Measurements from ENCODE around the gene SMYD3.

Gene SMYD3

DNA sequence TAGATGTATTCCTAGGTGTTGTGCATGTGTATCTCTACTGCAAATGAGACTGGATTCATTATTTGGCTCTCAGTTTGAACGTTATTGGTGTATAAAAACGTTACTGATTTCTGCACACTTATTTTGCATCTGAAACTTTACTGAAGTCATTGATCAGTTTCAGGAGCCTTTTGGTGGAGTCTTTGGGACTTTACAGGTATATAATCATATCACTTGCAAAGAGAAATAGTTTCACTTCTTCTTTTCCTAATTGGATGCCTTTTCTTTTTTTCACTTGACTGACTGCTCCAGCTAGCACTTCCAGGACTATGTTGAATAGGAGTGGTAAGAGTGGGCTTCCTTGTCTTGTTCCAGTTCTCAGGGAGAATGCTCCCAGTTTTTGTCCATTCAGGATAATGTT is 252.2 kb downstream of the SMYD3 start:
- ATAC-seq (ENCODE audit: low read depth) (no peak), DNase-seq (ENCODE audit: low spot score in 2 of 2) (no peak)
- Mint-ChIP-seq H3K9me3 (peaks cover 15% of the 10 kb centered on the region), H3K4me3 (no peak overlapping the region), H3K4me1 (no peaks in the 10 kb centered on the region), H3K27me3 (no peaks in the 10 kb centered on the region), H3K27ac (no peak overlapping the region), H3K36me3 (peaks cover 14% of the 10 kb centered on the region)

DNA sequence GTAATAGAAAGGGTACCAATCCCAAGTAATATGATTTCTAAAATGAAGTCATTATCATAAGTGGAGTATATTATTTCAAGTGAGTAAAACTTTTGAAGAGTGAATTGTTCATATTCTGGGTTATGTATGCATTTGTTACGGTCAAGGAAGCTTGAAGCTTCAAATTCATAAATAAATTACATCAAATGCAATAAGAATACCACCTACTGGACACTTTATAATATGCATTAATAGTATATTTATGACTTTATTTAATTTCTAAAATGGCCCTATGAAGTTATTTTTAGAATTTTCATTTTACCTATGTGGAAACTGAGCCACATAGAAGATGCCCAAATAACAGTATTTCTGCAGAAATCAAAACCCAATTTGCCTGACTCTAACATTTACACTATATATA is 260.6 kb downstream of the SMYD3 start:
- DNase-seq (ENCODE audit: low spot score in 2 of 2), result no peak
- H3K27me3 Mint-ChIP-seq, result no peaks in the 10 kb centered on the region
- peaks cover 3% of the 10 kb centered on the region for H3K36me3 Mint-ChIP-seq
- H3K27ac Mint-ChIP-seq, result no peak overlapping the region
- no peak for ATAC-seq (ENCODE audit: low read depth)
- H3K4me1 Mint-ChIP-seq, result no peaks in the 10 kb centered on the region
- no peak overlapping the region for H3K4me3 Mint-ChIP-seq
- peaks cover 2% of the 10 kb centered on the region for H3K9me3 Mint-ChIP-seq

DNA sequence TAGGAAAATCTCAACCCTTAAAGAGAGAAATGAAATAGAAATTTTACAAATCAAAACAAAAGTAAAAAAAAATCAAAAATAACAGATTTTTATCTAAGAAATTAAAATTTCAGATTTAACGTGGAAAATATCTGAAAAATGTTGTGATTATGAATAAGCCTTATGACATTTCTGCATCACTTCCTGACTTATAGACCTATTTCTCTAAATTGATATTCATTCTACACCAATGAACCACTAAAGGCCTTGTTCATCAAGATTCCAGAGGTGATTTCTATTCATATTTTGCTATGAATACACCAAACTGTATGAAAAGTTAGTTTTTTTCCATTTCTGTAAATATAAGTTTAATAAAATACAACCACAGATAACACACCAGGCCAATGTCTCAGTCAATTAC is 261.5 kb downstream of the SMYD3 start:
- Mint-ChIP-seq H3K27me3 (no peaks in the 10 kb centered on the region), H3K36me3 (peaks cover 3% of the 10 kb centered on the region), H3K9me3 (peaks cover 2% of the 10 kb centered on the region), H3K4me3 (no peak overlapping the region), H3K4me1 (no peaks in the 10 kb centered on the region), H3K27ac (no peak overlapping the region)
- ATAC-seq (ENCODE audit: low read depth) (no peak), DNase-seq (ENCODE audit: low spot score in 2 of 2) (no peak)

DNA sequence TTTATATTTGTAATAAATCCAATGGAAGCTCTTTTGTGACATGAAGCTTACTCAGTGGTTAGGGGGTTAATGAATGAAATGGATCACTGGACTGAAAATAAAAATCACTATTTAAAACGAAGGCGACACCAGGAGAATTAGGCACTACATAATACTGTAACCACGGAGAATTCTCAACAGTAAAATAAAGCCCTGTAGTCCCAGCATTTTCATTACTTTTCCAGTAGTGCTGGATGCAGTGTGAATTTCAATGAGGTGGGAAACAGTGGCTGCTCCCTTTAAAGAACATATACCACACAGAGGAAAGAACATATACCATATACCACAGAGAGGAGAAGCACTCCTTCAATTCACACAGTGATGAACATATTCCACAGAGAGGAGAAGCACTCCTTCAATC is 275.0 kb downstream of the SMYD3 start:
- Mint-ChIP-seq H3K27me3 (no peaks in the 10 kb centered on the region), H3K4me3 (no peak overlapping the region), H3K27ac (no peak overlapping the region), H3K9me3 (no peaks in the 10 kb centered on the region), H3K36me3 (peaks cover 8% of the 10 kb centered on the region), H3K4me1 (no peaks in the 10 kb centered on the region)
- ATAC-seq (ENCODE audit: low read depth), result no peak
- DNase-seq (ENCODE audit: low spot score in 2 of 2), result no peak

DNA sequence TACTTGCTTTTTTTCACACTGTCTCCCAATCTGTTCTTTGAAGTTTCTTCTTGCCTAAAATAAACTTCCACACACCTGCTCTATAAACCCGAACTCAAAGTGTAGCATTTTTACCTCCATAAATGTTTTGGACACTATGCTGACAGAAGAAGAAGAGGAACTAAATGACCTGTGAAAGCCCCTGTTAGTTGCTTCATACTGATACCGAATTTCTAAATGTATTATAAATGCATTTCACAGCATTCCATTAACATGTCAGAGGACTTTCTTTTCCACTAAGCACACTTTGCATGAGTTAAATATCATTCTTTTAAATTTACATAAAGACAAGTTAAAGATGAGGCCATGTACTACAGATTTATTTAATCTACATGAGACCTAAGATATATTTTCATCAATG is 281.0 kb downstream of the SMYD3 start:
- Mint-ChIP-seq H3K27ac (no peak overlapping the region), H3K4me1 (no peaks in the 10 kb centered on the region), H3K27me3 (no peaks in the 10 kb centered on the region), H3K36me3 (peaks cover 6% of the 10 kb centered on the region), H3K9me3 (peaks cover 1% of the 10 kb centered on the region), H3K4me3 (no peak overlapping the region)
- no peak for ATAC-seq (ENCODE audit: low read depth)
- no peak for DNase-seq (ENCODE audit: low spot score in 2 of 2)

DNA sequence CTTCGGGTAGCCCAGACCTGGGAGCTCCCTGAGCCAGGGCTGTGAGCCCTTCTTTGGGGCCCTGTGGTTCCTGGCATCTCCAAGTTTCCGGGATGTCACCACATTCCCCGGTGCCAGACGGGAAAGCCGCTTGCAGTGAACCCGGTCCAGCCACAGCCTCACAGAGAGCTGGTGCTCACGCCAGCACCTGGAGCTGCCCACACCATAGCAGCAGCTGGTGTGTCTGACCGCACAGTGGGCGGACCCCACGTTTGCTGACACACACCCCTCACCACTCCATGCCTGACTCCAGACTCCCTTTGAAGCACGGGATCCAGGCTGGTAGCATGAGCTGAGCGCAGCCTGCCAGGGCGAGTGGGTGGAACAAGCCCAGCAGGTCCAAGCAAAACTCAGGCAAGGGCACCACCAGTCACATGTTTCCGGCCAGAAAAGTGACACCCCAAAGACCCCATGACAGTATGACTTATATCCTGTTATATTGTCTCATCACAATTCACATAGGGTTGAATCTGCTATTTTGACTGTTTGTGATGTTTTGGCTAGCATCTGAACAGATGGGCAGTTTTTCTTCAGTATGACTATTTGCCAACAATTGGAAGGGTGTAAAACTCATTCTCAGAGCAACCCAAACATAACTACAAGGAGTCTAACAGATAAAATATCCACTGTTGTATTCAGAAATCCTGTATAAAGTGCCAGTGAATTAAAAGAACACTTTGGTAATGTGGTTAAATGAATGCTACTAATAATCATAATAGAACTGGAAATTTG is 285.4 kb downstream of the SMYD3 start:
- no peaks in the 10 kb centered on the region for H3K27me3 Mint-ChIP-seq
- no peak overlapping the region for H3K27ac Mint-ChIP-seq
- no peaks in the 10 kb centered on the region for H3K4me1 Mint-ChIP-seq
- H3K36me3 Mint-ChIP-seq, result peaks cover 7% of the 10 kb centered on the region
- H3K9me3 Mint-ChIP-seq, result peaks cover 1% of the 10 kb centered on the region
- H3K4me3 Mint-ChIP-seq, result no peak overlapping the region
- ATAC-seq (ENCODE audit: low read depth), result no peak
- DNase-seq (ENCODE audit: low spot score in 2 of 2), result no peak

DNA sequence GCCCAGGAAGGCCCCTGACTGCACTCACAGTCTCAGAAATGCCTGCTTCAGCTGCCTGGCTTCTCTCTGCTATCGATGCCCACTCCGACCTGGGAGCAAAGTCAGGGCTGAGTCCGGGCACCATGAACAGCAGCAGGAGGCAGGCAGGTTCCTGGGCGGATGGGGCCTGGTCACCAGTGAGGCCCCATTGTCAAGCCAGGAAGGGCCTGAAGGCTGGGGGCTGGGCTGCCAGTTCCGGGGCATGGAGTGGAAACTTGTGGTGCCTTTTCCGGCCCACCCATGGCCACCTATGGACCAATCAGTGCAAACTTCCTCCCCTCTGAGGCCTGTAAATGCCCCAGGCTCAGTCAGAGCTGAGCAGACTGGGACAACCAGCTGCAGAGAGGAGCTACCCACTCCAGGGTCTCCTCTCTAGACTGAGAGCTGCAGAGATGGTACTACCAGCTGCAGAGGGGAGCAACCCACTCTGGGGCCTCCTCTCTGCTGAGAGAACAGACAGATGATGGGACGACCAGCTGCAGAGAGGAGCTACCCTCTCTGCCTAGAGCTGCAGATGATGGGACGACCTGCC is 286.5 kb downstream of the SMYD3 start:
- Mint-ChIP-seq H3K4me1 (no peaks in the 10 kb centered on the region), H3K9me3 (peaks cover 1% of the 10 kb centered on the region), H3K4me3 (no peak overlapping the region), H3K27me3 (no peaks in the 10 kb centered on the region), H3K36me3 (peaks cover 7% of the 10 kb centered on the region), H3K27ac (no peak overlapping the region)
- DNase-seq (ENCODE audit: low spot score in 2 of 2), result no peak
- no peak for ATAC-seq (ENCODE audit: low read depth)

DNA sequence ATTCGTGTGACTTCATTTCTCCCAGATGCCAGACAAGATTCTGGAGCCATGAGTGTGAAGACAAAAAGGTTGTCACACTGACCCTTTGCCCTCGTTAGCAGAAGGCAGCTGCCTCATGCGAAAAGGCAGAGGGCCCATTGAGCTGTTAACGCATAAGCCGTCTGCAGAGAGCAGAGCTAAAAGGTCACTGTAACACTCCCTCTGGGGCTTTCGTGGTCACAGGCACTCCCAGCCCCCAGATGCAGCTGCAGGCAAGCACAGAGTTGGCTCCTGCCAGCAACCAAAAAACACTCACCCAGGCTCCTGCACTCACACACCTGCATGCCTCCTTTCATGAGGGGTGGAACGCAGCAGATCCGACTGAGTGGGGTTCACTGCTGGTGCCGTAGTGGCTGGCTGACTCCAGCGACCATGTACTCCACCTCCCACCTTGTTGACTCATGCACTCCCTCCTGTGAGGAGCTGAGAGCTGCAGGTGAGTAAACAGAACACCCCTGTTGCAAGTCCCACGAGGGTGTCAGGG is 287.5 kb downstream of the SMYD3 start:
- peaks cover 4% of the 10 kb centered on the region for H3K4me1 Mint-ChIP-seq

DNA sequence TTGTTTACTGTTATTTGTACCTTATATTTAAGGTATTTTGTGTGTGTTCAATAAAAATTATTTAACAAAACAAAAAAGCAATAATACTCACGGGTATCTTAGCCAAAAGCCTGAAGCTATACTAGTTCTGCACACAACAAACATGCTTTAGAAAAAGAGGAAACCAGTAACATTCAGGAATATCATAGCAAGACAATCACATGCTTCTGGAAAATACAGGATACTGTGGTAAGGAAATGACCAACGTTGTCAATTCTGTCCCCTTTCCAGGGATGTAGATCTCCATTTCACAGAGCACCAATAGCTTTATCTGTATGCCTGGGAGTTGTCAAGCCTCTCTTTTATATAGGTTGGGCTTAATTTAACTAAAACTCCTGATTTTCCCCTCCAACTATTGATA is 288.4 kb downstream of the SMYD3 start:
- Mint-ChIP-seq H3K4me1 (peaks cover 6% of the 10 kb centered on the region), H3K36me3 (peaks cover 9% of the 10 kb centered on the region), H3K27ac (no peak overlapping the region), H3K27me3 (no peaks in the 10 kb centered on the region), H3K4me3 (no peak overlapping the region), H3K9me3 (peaks cover 1% of the 10 kb centered on the region)
- DNase-seq (ENCODE audit: low spot score in 2 of 2) (no peak), ATAC-seq (ENCODE audit: low read depth) (no peak)

More for the DNA sequence above, 287.5 kb downstream of the SMYD3 start:
- DNase-seq (ENCODE audit: low spot score in 2 of 2) (no peak), ATAC-seq (ENCODE audit: low read depth) (no peak)
- H3K9me3 Mint-ChIP-seq, result peaks cover 1% of the 10 kb centered on the region
- no peaks in the 10 kb centered on the region for H3K27me3 Mint-ChIP-seq
- H3K36me3 Mint-ChIP-seq, result peaks cover 7% of the 10 kb centered on the region
- H3K4me3 Mint-ChIP-seq, result no peak overlapping the region
- H3K27ac Mint-ChIP-seq, result no peak overlapping the region

DNA sequence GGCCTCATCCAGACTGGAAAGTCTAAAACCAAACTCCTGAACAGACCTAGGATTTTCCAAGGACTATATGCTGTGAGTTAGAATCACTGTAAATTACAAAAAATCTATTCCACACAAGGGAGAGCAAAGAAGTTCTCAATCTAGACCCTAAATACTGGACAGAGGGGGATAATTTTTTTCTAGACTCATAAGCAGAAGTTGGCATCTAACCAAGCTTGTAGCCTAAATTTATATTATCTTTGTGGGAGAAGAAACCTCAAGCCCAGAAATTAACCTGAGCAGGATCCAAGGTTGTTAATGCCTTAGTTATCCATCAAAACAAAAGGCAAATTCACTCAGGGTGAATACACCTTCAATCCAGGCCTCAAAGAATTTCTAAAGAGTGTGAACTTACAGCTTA is 290.2 kb downstream of the SMYD3 start:
- Mint-ChIP-seq H3K36me3 (peaks cover 11% of the 10 kb centered on the region), H3K27ac (no peak overlapping the region), H3K4me1 (peaks cover 8% of the 10 kb centered on the region), H3K9me3 (peaks cover 1% of the 10 kb centered on the region), H3K27me3 (no peaks in the 10 kb centered on the region), H3K4me3 (no peak overlapping the region)
- ATAC-seq (ENCODE audit: low read depth) (no peak), DNase-seq (ENCODE audit: low spot score in 2 of 2) (no peak)

DNA sequence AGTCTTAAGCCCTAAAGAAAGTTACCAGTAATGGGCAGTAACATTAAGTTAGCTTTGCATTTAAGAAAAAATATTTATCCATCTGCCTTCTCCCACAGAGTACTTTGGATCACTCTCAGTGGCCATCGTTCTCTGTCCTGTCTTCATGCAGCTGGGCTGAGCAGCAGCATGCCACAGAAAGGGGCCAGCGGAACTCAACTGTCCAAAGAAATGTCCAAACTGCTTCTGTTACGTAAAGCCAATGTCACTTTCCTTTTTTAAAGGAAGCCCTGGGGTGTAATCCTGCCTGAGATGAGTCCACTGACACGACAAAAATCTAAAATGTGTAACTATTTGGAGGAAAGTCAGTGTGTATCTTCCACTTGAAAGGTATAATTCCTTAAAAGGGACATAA is 291.6 kb downstream of the SMYD3 start:
- Mint-ChIP-seq H3K27me3 (no peaks in the 10 kb centered on the region), H3K4me1 (peaks cover 8% of the 10 kb centered on the region), H3K4me3 (no peak overlapping the region), H3K36me3 (peaks cover 14% of the 10 kb centered on the region), H3K27ac (no peak overlapping the region), H3K9me3 (no peaks in the 10 kb centered on the region)
- ATAC-seq (ENCODE audit: low read depth) (no peak), DNase-seq (ENCODE audit: low spot score in 2 of 2) (no peak)

DNA sequence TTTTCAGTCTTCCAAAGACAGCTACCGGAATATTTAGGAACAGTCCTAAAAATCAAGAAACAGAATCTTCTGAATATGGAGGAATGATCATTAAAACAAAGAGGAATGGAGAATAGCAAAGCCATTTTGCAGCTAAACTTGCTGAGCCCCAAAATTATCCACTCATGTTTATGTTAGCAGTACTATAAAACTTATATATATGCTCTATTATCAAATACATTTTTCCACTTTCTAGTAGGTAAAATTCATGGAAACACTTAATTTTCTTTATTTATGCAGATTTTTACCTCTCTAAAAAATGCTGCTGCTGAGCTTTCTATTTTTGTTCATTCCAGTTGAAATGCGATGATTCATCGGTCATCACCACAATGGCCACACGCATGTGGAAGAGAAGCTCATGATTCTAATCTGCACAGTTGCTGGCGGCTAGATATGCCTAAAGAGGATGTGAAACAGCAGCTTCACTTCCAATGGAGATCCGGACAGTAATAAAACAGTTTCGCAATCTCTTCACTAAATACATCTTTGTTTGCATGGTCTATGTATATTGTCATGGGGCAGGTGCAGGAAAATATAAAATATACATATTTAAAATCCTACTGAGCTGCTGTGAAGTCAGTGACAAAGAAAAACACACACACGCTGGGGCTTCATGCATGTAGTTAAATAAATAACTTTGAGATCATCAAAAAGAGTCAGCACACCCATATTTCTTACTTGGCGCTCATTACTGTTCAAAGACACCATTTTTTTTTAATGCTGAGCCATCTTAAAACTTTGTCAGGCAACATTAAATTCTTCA is 292.2 kb downstream of the SMYD3 start:
- no peaks in the 10 kb centered on the region for H3K9me3 Mint-ChIP-seq
- H3K4me1 Mint-ChIP-seq, result peaks cover 8% of the 10 kb centered on the region
- H3K27me3 Mint-ChIP-seq, result no peaks in the 10 kb centered on the region
- ATAC-seq (ENCODE audit: low read depth) (peak; percentile 86), DNase-seq (ENCODE audit: low spot score in 2 of 2) (no peak)
- no peak overlapping the region for H3K27ac Mint-ChIP-seq
- H3K36me3 Mint-ChIP-seq, result peaks cover 14% of the 10 kb centered on the region
- H3K4me3 Mint-ChIP-seq, result no peak overlapping the region

DNA sequence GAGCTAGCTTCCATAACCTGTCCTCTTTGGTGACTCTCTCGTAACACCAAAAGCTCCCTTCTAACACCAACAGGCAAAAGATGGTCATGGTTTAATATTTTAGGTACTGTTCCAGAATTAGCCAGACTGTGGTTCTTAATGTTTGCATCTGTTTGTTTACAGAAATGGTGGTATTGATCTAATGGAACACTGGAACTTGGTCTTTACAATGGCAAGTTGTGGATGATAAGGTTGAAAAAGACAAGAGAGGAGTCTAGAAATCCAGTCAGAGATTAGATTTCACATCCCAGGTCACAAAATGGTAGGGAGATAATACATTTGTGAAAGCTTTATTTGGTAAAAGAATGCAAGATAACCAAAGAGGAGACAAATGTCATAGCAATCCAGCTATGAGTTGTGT is 293.1 kb downstream of the SMYD3 start:
- DNase-seq (ENCODE audit: low spot score in 2 of 2), result no peak
- Mint-ChIP-seq H3K4me1 (peaks cover 8% of the 10 kb centered on the region), H3K27me3 (no peaks in the 10 kb centered on the region), H3K27ac (no peak overlapping the region), H3K4me3 (no peak overlapping the region), H3K9me3 (no peaks in the 10 kb centered on the region), H3K36me3 (peaks cover 13% of the 10 kb centered on the region)
- no peak for ATAC-seq (ENCODE audit: low read depth)

DNA sequence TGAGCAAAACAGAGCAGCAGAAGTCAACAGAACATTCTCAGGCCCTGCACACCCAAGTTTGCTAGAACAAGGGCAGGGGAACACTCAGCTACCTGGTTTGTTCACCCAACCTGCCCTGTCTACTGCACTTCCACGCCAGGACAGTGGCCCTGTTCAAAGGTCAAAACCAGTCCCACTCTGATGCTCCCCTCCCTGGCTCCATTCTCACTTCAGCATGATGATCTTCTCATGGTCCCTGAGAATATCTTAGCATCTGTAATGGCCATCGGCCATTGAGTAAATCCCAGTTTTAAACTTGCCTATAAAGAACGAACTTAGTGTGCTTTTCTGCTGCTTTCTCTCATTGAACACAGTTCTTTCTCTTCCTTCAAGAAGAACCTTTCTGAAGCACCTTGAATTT is 293.6 kb downstream of the SMYD3 start:
- Mint-ChIP-seq H3K9me3 (no peaks in the 10 kb centered on the region), H3K27ac (no peak overlapping the region), H3K36me3 (peaks cover 13% of the 10 kb centered on the region), H3K4me3 (no peak overlapping the region), H3K27me3 (no peaks in the 10 kb centered on the region), H3K4me1 (peaks cover 8% of the 10 kb centered on the region)
- DNase-seq (ENCODE audit: low spot score in 2 of 2) (no peak), ATAC-seq (ENCODE audit: low read depth) (no peak)
